Upper lobe of left lung (tissue), 6 donors: Measurements from ENCODE around the gene DDX11. TPM values are rescaled to one million over a fixed set of nuclear protein-coding genes. Genes with fewer than 3 reads are reported as not detected.
"Not testable (repeated sequence)": the region's sequence is repeated elsewhere in the genome, so short reads cannot be mapped to it uniquely, and the experiment has no call there.

Experiments used
- ATAC-seq, 2 donors: fragments of 200-7000 bp; cut with Tn5 transposase; one replicate each; pipeline ENCODE4 v1.9.1; 2022; ENCODE audit warnings: mild to moderate bottlenecking in 2 of 2, moderate library complexity in 2 of 2; ENCODE audit not compliant: low FRiP score in 2 of 2
- DNase-seq, 2 donors: peaks; one replicate each; pipeline ENCODE4 v3.0.0-alpha.2; 2019 to 2020
- H3K27ac ChIP-seq, 4 donors: fragments of 200-600 bp; sonication (generic); one replicate each; pipeline ENCODE4 v1.5.1; 2016 to 2019
- H3K27me3 ChIP-seq, 4 donors: fragments of 200-600 bp; sonication (generic); one replicate each; pipeline ENCODE4 v1.5.1; 2017 to 2019
- H3K36me3 ChIP-seq, 4 donors: fragments of 200-600 bp; sonication (generic); one replicate each; pipeline ENCODE4 v1.5.1; 2016 to 2019
- H3K4me1 ChIP-seq, 4 donors: fragments of 200-600 bp; sonication (generic); one replicate each; pipeline ENCODE4 v1.5.1; 2018 to 2019
- H3K4me3 ChIP-seq, 4 donors: fragments of 200-600 bp; sonication (generic); one replicate each; pipeline ENCODE4 v1.5.1; 2017 to 2019; ENCODE audit warnings: mild to moderate bottlenecking in 2 of 4, moderate library complexity in 1 of 4
- H3K9me3 ChIP-seq, 4 donors: fragments of 200-600 bp; sonication (generic); one replicate each; pipeline ENCODE4 v1.5.1; 2018 to 2019
- EP300 ChIP-seq, 4 donors: sonication (generic); formaldehyde crosslinking; IDR thresholded peaks; one replicate each; pipeline ENCODE4 v1.5.1; 2017; ENCODE audit warnings: antibody characterized with exemption in 4 of 4, control low read depth in 2 of 4
- POLR2A ChIP-seq, 4 donors: fragments of 450-650 bp; IDR thresholded peaks; one replicate each; pipeline ENCODE4 v1.5.1; 2016 to 2017; ENCODE audit warnings: antibody characterized with exemption in 4 of 4, mild to moderate bottlenecking in 2 of 4
- POLR2AphosphoS5 ChIP-seq, 2 donors: sonication (generic); formaldehyde crosslinking; IDR thresholded peaks; one replicate each; pipeline ENCODE4 v1.5.1; 2017; ENCODE audit warnings: antibody characterized with exemption in 2 of 2
- WGBS, 2 donors: methylation state at CpG; one replicate each; pipeline ENCODE4 v1.1.5; 2017 to 2018; 5-methylcytosine and 5-hydroxymethylcytosine counted together
- total RNA-seq, 6 donors: library from RNA; depleted of rRNA in 4 of 6; stranded (reverse); fragments of >200 nt in 4 of 6; gene quantifications; one replicate each; pipeline versions ENCODE4 v1.1.0 to v1.2.1, GENCODE V29; 2016 to 2021
- TF ChIP-seq, protein P1 (sequence below), 6 experiments: fragments of 450-650 bp in 4 of 6; fragments of 200-600 bp in 2 of 6; sonication (generic) in 2 of 6; IDR thresholded peaks; one replicate each; pipeline ENCODE4 v1.5.1; 2016 to 2019; ENCODE audit warnings: antibody characterized with exemption in 6 of 6
- donor health status: DM: no; HTN: no; CAD: no; lungs with moderate emphysema.
- donor health status: DM: no; HTN: yes; CAD: no; lungs with severe emphysema.

The DDX11 gene
- total RNA-seq, 6 donors from 2014 or later: 13.9 to 117 (median 23.0) TPM

- Histone ChIP-seq H3K4me3 (no peak overlapping the region), H3K4me1 (no peaks in the 10 kb centered on the region), H3K27ac (no peak overlapping the region), H3K36me3 (no peaks in the 10 kb centered on the region), H3K27me3 (no peaks in the 10 kb centered on the region), H3K9me3 (no peaks in the 10 kb centered on the region)
- ATAC-seq: no peak
- no peak for TF ChIP-seq POLR2A (IDR thresholded peaks at IDR 0.05)
- no peak for TF ChIP-seq EP300 (IDR thresholded peaks at IDR 0.05)
- TF ChIP-seq, protein P1, sequence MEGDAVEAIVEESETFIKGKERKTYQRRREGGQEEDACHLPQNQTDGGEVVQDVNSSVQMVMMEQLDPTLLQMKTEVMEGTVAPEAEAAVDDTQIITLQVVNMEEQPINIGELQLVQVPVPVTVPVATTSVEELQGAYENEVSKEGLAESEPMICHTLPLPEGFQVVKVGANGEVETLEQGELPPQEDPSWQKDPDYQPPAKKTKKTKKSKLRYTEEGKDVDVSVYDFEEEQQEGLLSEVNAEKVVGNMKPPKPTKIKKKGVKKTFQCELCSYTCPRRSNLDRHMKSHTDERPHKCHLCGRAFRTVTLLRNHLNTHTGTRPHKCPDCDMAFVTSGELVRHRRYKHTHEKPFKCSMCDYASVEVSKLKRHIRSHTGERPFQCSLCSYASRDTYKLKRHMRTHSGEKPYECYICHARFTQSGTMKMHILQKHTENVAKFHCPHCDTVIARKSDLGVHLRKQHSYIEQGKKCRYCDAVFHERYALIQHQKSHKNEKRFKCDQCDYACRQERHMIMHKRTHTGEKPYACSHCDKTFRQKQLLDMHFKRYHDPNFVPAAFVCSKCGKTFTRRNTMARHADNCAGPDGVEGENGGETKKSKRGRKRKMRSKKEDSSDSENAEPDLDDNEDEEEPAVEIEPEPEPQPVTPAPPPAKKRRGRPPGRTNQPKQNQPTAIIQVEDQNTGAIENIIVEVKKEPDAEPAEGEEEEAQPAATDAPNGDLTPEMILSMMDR (IDR thresholded peaks at IDR 0.05): no peak
- TF ChIP-seq POLR2AphosphoS5 (IDR thresholded peaks at IDR 0.05): no peak
- WGBS, 2 donors: 91 to 94% methylated on average over 4 of the region's 4 CpGs
- no peak for DNase-seq
Measured at GRCh38 chr12:31057671-31058070, 16.0 kb upstream of the DDX11 start.

GRCh38 chr12:31066196-31066595 lies 7.5 kb upstream of the DDX11 start:
- not testable (repeated sequence) for H3K4me1 ChIP-seq, H3K27me3 ChIP-seq, H3K36me3 ChIP-seq, H3K9me3 ChIP-seq, H3K4me3 ChIP-seq, ATAC-seq, DNase-seq, H3K27ac ChIP-seq
- 89 to 94% methylated on average over 3 of the region's 3 CpGs for WGBS, 2 donors

DNA sequence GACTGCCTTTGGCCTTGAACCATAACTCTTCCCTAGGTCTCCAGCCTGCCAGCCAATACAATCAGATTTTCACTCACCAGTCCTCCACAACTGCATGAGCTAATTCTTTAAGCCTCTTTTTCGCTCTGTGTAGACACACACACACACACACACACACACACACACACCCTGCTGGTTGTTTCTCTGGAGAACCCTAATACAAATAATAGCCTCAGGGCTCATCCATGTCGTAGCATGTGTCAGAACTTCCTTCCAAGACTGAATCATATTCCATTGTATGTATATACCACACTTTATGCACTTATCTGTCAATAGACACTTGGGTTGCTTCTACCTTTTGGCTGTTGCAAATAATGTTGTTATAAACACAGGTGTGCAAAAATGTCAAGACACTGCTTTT lies 6.0 kb upstream of the DDX11 start:
- H3K27me3 ChIP-seq, H3K4me3 ChIP-seq, H3K4me1 ChIP-seq, DNase-seq, ATAC-seq, H3K36me3 ChIP-seq, H3K27ac ChIP-seq, H3K9me3 ChIP-seq: not testable (repeated sequence)
- WGBS, 2 donors: 76 to 89% methylated on average over 2 of the region's 2 CpGs

- peak in 1 of 2 donors; percentile 63 for DNase-seq
- not testable (repeated sequence) for ATAC-seq, H3K4me3 ChIP-seq, H3K27me3 ChIP-seq, H3K4me1 ChIP-seq, H3K27ac ChIP-seq, H3K36me3 ChIP-seq, H3K9me3 ChIP-seq
- WGBS, 2 donors: 79 to 98% methylated on average over 10 to 14 of the region's 53 CpGs
Measured at GRCh38 chr12:31070971-31071740, 2.5 kb upstream of the DDX11 start.

GRCh38 chr12:31072962-31073361 lies 698 bp upstream of the DDX11 start:
- H3K4me3 ChIP-seq: peak overlapping the region in 3 of 4 donors; percentile 55 to 79 (median 77)
- DNase-seq, H3K36me3 ChIP-seq, H3K27ac ChIP-seq, H3K9me3 ChIP-seq, H3K4me1 ChIP-seq, H3K27me3 ChIP-seq: not testable (repeated sequence)
- ATAC-seq: peak in 1 of 2 donors; percentile 4
- WGBS, 2 donors: 59 to 63% methylated on average over 5 to 6 of the region's 6 CpGs

DNA sequence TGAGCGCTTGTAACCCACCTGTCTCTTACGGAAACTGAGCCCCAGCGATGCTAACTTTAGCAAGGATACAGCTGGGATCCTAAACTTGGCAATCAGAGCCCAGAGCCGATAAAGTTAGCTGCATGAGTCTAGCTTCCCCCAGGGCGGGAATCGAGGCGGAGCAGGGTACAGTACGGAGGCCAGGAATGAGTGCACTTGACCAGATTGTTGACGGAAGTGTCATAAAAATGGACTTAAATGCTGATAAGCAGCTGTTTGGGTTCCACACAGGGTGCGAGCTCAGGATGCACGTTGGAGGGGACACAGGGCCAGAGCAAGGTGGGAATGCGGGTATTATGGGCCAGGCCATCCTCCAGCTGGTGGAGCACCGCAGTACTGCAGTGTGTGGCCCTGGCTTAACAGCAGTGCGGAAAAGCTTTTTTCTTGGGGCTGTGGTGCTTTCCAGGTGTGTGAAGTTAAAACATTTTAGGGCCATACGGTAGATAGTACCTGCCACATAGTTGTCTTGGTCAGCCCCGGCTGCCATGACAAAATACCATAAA lies 744 bp downstream of the DDX11 start:
- not testable (repeated sequence) for H3K4me1 ChIP-seq, H3K27me3 ChIP-seq, H3K36me3 ChIP-seq, H3K9me3 ChIP-seq, DNase-seq
- WGBS, 2 donors: 4 to 7% methylated on average over 10 to 12 of the region's 16 CpGs
- H3K27ac ChIP-seq: peak overlapping the region; percentile 65 to 94 (median 80)
- H3K4me3 ChIP-seq: peak overlapping the region; percentile 55 to 79 (median 66)
- peak; percentile 46 to 70 for ATAC-seq
- TF ChIP-seq, protein P1 (IDR thresholded peaks at IDR 0.05): peak in 3 of 6 experiments; percentile 24 to 62 (median 46)

DNA sequence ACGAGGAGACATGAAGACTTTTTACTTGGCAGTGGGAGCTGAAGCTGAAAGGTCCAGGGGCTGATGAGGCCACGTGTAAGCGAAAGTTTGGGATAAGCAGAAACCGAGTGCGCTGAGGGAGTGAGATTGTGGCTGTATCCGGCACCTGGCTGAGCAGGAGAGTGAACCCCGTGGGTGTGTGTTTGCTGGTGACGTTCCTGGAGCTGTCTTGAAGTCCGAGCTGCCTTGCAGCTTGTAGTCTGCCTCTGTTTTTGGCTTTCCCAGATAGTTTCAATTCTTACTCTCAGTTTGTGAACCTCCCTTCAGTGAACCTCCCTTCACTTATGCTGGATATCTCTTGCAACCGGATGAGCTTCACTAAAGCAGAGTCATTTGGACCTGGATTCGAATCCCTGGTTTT lies 2.5 kb downstream of the DDX11 start:
- WGBS, 2 donors: 87 to 89% methylated on average over 10 to 11 of the region's 11 CpGs
- H3K36me3 ChIP-seq, H3K27ac ChIP-seq, H3K4me3 ChIP-seq, ATAC-seq, H3K4me1 ChIP-seq, H3K9me3 ChIP-seq, H3K27me3 ChIP-seq, DNase-seq: not testable (repeated sequence)

DNA sequence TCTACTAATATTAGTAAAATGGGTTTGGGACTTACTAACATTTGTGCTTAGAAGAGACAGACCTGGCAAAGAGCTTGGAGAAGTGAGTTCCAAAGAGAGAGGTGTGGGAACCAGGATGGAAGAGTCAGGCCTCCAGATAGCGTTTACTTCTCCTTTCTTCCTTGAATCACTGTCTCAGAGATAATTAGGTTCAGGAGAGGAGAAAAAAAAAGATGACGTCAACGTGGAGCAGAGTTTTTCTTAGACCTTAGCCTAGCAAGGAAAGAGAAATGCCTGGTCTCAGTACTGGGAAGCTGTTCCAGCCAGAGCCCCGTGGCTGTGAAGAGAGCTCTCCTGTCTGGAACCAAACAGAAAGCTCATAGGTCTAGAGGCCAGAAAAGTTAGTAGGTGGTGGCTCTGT lies 3.4 kb downstream of the DDX11 start:
- DNase-seq, H3K4me1 ChIP-seq, H3K4me3 ChIP-seq, ATAC-seq, H3K27me3 ChIP-seq, H3K27ac ChIP-seq, H3K36me3 ChIP-seq, H3K9me3 ChIP-seq: not testable (repeated sequence)
- 72 to 95% methylated on average over 3 to 4 of the region's 4 CpGs for WGBS, 2 donors

DNA sequence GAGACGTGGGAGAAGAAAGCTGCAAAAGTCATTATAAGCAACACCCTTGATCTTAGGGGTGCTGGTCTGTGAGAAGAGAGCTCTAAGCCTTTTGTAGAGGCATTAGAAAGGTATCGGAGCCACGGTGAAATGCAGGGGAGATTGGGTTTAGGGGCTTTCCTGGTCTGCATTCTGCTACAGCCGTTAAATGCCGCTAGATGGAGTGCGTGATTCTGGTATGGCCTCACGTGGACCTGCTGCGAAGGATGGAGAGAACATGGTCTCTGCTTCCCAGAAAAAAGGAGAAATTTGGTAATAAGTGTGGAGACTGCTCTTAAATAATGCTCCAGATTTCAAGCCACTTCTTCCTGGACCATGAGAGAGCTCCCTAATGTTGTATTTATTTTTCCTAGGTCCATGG lies 4.3 kb downstream of the DDX11 start:
- ATAC-seq, H3K9me3 ChIP-seq, H3K4me3 ChIP-seq, H3K4me1 ChIP-seq, H3K27ac ChIP-seq, H3K27me3 ChIP-seq, H3K36me3 ChIP-seq, DNase-seq: not testable (repeated sequence)
- 96 to 100% methylated on average over 8 of the region's 8 CpGs for WGBS, 2 donors

GRCh38 chr12:31079421-31079820 lies 5.8 kb downstream of the DDX11 start:
- not testable (repeated sequence) for ATAC-seq, DNase-seq, H3K4me1 ChIP-seq, H3K4me3 ChIP-seq, H3K27me3 ChIP-seq, H3K9me3 ChIP-seq, H3K36me3 ChIP-seq, H3K27ac ChIP-seq
- WGBS, 2 donors: 85% methylated on average over 4 of the region's 6 CpGs; no CpG with 5 or more reads in 1 of the 2 donors

- not testable (repeated sequence) for H3K4me3 ChIP-seq, H3K27ac ChIP-seq, ATAC-seq, H3K4me1 ChIP-seq, H3K27me3 ChIP-seq, H3K9me3 ChIP-seq, DNase-seq
- H3K36me3 ChIP-seq: peaks cover 0 to 18% (median 7%) of the 10 kb centered on the region in 4 donors
- 20 to 65% methylated on average over 2 to 6 of the region's 6 CpGs for WGBS, 2 donors
Measured at GRCh38 chr12:31080221-31080620, 6.6 kb downstream of the DDX11 start.
